OCI-LY1 (cell line): ENCODE data around the gene PTGIR.

ENCODE experiments used
- H2AFZ ChIP-seq: fragments of 200-600 bp; sonication (generic), shearing (Covaris generic); 2 replicates; pipeline ENCODE4 v1.6.0; 2014; ENCODE audit warnings: antibody characterized with exemption, mild to moderate bottlenecking, low read length
- H3F3A ChIP-seq: fragments of 200-600 bp; sonication (generic), shearing (Covaris generic); 2 replicates; pipeline ENCODE4 v1.6.0; 2014; ENCODE audit warnings: mild to moderate bottlenecking, antibody characterized with exemption, low read length, moderate library complexity; ENCODE audit not compliant: insufficient read depth
- H3K27ac ChIP-seq: fragments of 200-600 bp; sonication (generic); 2 replicates; pipeline ENCODE4 v1.5.1; 2014; ENCODE audit warnings: low read length, mixed run types, mild to moderate bottlenecking, low read depth; ENCODE audit not compliant: poor library complexity, severe bottlenecking
- H3K27me3 ChIP-seq: fragments of 200-600 bp; sonication (generic); 2 replicates; pipeline ENCODE4 v1.6.0; 2014; ENCODE audit warnings: antibody characterized with exemption, mild to moderate bottlenecking, low read length, moderate library complexity; ENCODE audit not compliant: insufficient read depth
- H3K36me3 ChIP-seq: fragments of 200-600 bp; sonication (generic); 2 replicates; pipeline ENCODE4 v1.6.1; 2014; ENCODE audit warnings: mild to moderate bottlenecking, antibody characterized with exemption, low read length, moderate library complexity, mixed read lengths; ENCODE audit not compliant: insufficient read depth
- H3K4me1 ChIP-seq: fragments of 200-600 bp; sonication (generic); 2 replicates; pipeline ENCODE4 v1.5.1; 2014; ENCODE audit warnings: mild to moderate bottlenecking, low read length, moderate library complexity; ENCODE audit not compliant: insufficient read depth, severe bottlenecking
- H3K4me2 ChIP-seq: fragments of 200-600 bp; sonication (generic), shearing (Covaris generic); 2 replicates; pipeline ENCODE4 v1.6.1; 2014; ENCODE audit warnings: low read length
- H3K4me3 ChIP-seq: fragments of 200-600 bp; sonication (generic); 2 replicates; pipeline ENCODE4 v1.5.1; 2014; ENCODE audit warnings: low read length, low read depth, mild to moderate bottlenecking, mixed read lengths; ENCODE audit not compliant: poor library complexity, severe bottlenecking
- H3K79me2 ChIP-seq: fragments of 200-600 bp; shearing (Covaris generic); 2 replicates; pipeline ENCODE4 v1.6.1; 2016; ENCODE audit warnings: mixed run types, low read length, mixed read lengths; ENCODE audit not compliant: insufficient read depth
- H3K9ac ChIP-seq: fragments of 200-600 bp; sonication (generic), shearing (Covaris generic); 2 replicates; pipeline ENCODE4 v1.6.1; 2014; ENCODE audit warnings: mild to moderate bottlenecking, low read length, mixed read lengths
- H3K9me2 ChIP-seq: fragments of 200-600 bp; sonication (generic), shearing (Covaris generic); 2 replicates; pipeline ENCODE4 v1.6.1; 2014; ENCODE audit warnings: low read depth, mild to moderate bottlenecking, low read length, mixed read lengths
- H3K9me3 ChIP-seq: fragments of 200-600 bp; shearing (Covaris generic); 2 replicates; pipeline ENCODE4 v1.6.1; 2014; ENCODE audit warnings: low read length, mixed read lengths
- H4K20me1 ChIP-seq: fragments of 200-600 bp; sonication (generic), shearing (Covaris generic); 2 replicates; pipeline ENCODE4 v1.6.0; 2016; ENCODE audit warnings: mild to moderate bottlenecking, low read length; ENCODE audit not compliant: insufficient read depth
- EZH2 ChIP-seq: fragments of 200-600 bp; sonication (generic), shearing (Covaris generic); IDR thresholded peaks from 2 replicates; pipeline ENCODE4 v1.8.0; 2017; ENCODE audit warnings: borderline replicate concordance, mixed run types, mild to moderate bottlenecking, antibody characterized with exemption, low read length, moderate library complexity, mixed read lengths
- TF ChIP-seq, protein P1 (sequence below): fragments of 200-600 bp; sonication (generic), shearing (Covaris generic); IDR thresholded peaks from 2 replicates; pipeline ENCODE4 v1.5.1; 2017; ENCODE audit warnings: mild to moderate bottlenecking, antibody characterized with exemption, low read length, moderate library complexity, mixed read lengths

The PTGIR gene

DNA sequence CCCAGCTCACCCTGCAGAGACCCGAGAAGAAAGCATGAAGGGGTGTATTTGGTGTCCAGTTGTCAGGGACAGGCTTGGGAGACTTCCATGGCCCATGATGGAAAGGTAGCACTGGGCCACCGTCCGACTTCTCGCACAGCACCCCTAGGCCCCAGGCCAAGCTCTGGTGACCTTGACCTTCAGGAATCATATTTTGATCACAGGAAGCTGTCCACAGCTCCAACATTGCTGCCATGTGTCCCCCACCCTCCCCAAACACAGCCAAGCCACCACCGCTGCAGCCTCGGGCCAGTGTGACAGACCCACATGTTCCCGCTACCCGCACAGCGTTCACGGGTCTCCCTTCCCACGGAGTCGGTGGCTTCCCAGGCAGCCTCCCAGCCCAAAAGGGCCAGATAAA, 842 bp upstream of the PTGIR start:
- no peaks in the 10 kb centered on the region for H3K79me2 ChIP-seq
- no peak overlapping the region for H2AFZ ChIP-seq
- peaks cover 27% of the 10 kb centered on the region; the same call in 1 of the 2 replicates for H3K27me3 ChIP-seq
- no peaks in the 10 kb centered on the region for H4K20me1 ChIP-seq
- no peak overlapping the region for H3K4me2 ChIP-seq
- H3K9ac ChIP-seq: no peak overlapping the region
- H3K36me3 ChIP-seq: no peaks in the 10 kb centered on the region
- TF ChIP-seq, protein P1, sequence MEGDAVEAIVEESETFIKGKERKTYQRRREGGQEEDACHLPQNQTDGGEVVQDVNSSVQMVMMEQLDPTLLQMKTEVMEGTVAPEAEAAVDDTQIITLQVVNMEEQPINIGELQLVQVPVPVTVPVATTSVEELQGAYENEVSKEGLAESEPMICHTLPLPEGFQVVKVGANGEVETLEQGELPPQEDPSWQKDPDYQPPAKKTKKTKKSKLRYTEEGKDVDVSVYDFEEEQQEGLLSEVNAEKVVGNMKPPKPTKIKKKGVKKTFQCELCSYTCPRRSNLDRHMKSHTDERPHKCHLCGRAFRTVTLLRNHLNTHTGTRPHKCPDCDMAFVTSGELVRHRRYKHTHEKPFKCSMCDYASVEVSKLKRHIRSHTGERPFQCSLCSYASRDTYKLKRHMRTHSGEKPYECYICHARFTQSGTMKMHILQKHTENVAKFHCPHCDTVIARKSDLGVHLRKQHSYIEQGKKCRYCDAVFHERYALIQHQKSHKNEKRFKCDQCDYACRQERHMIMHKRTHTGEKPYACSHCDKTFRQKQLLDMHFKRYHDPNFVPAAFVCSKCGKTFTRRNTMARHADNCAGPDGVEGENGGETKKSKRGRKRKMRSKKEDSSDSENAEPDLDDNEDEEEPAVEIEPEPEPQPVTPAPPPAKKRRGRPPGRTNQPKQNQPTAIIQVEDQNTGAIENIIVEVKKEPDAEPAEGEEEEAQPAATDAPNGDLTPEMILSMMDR: no peak
- no peak for TF ChIP-seq EZH2
- no peaks in the 10 kb centered on the region for H3K9me2 ChIP-seq
- no peak overlapping the region for H3K27ac ChIP-seq
- no peak overlapping the region for H3K4me3 ChIP-seq
- no peaks in the 10 kb centered on the region for H3K4me1 ChIP-seq
- H3F3A ChIP-seq: no peaks in the 10 kb centered on the region
- H3K9me3 ChIP-seq: no peaks in the 10 kb centered on the region

DNA sequence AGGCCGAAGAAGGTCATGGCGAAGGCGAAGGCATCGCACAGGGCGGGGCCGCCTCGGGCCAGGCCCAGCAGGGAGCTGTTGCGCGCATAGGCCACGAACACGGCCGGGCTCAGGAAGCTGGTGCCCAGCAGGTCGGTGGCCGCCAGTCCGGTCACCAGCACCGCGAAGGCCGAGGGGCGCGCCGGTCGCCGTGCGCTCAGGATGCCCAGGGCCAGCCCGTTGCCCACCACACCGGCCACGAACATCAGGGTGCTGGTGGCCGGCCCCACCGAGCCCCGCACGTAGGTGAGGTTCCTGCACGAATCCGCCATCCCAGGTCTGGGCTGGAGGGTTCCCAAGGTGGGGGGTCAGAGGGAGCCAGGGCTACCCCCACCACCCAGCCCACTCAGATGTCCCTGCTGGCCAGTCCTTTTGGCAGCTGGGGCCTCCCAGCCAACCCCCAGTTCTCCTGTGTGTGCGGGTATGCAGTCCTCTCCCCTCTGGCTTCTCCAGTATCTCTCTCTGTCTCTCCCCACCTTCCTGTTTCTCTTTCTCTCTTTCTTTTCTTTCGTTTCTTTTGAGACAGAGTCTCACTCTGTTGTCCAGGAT, 880 bp downstream of the PTGIR start:
- no peaks in the 10 kb centered on the region for H4K20me1 ChIP-seq
- TF ChIP-seq, protein P1: no peak
- TF ChIP-seq EZH2: no peak
- H3K36me3 ChIP-seq: no peaks in the 10 kb centered on the region
- H3K27me3 ChIP-seq: peaks cover 24% of the 10 kb centered on the region; the same call in 1 of the 2 replicates
- no peaks in the 10 kb centered on the region for H3F3A ChIP-seq
- peaks cover 6% of the 10 kb centered on the region for H3K4me1 ChIP-seq
- H3K79me2 ChIP-seq: no peaks in the 10 kb centered on the region
- no peak overlapping the region for H3K27ac ChIP-seq
- no peak overlapping the region for H3K4me2 ChIP-seq
- H3K9me3 ChIP-seq: no peaks in the 10 kb centered on the region
- H3K9me2 ChIP-seq: no peaks in the 10 kb centered on the region
- H3K4me3 ChIP-seq: no peak overlapping the region
- H2AFZ ChIP-seq: no peak overlapping the region
- no peak overlapping the region for H3K9ac ChIP-seq

DNA sequence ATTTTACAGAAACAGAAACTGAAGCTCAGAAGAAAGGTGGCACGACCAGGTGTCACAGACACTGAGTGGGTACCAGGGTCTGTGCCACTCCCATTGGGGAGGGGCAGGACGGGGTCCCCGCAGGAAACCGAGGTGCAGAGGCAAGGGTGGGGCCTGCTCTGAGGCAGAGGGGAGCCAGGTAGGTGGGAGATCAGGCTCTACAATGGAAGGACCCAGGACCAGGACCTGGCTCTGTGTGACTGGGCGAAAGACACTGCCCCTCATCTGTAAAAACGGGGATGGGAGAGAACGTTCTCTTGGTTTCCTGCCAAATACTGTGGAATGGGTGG, 2.8 kb downstream of the PTGIR start:
- H3F3A ChIP-seq: no peaks in the 10 kb centered on the region
- H3K27ac ChIP-seq: no peak overlapping the region
- H3K9ac ChIP-seq: no peak overlapping the region
- TF ChIP-seq EZH2: no peak
- TF ChIP-seq, protein P1: no peak; the same call in 1 of the 2 replicates
- no peak overlapping the region for H2AFZ ChIP-seq
- no peaks in the 10 kb centered on the region for H3K36me3 ChIP-seq
- H3K4me2 ChIP-seq: no peak overlapping the region
- H3K9me2 ChIP-seq: no peaks in the 10 kb centered on the region
- H4K20me1 ChIP-seq: no peaks in the 10 kb centered on the region
- H3K4me1 ChIP-seq: peaks cover 8% of the 10 kb centered on the region
- H3K4me3 ChIP-seq: no peak overlapping the region
- H3K79me2 ChIP-seq: no peaks in the 10 kb centered on the region
- no peaks in the 10 kb centered on the region for H3K9me3 ChIP-seq
- H3K27me3 ChIP-seq: peaks cover 21% of the 10 kb centered on the region; the same call in 1 of the 2 replicates
